RPMI7951 (cell line): ENCODE results near the gene FGA. TPM values are rescaled to one million over a fixed set of nuclear protein-coding genes. Genes with fewer than 3 reads are reported as not detected.
"Not testable (repeated sequence)": the region's sequence is repeated elsewhere in the genome, so short reads cannot be mapped to it uniquely, and the experiment has no call there.

Experiments
- DNase-seq: peaks from one replicate; pipeline ENCODE4 v3.0.0-alpha.2; 2012; ENCODE audit warnings: low read depth
- total RNA-seq: library from RNA; depleted of rRNA; stranded (reverse); fragments of >200 nt; shearing (Covaris generic); gene quantifications from 2 replicates; pipeline ENCODE4 v1.2.3, GENCODE V29; 2014

FGA gene
- total RNA-seq, 1 experiment from 2014 or later, result not detected

DNA sequence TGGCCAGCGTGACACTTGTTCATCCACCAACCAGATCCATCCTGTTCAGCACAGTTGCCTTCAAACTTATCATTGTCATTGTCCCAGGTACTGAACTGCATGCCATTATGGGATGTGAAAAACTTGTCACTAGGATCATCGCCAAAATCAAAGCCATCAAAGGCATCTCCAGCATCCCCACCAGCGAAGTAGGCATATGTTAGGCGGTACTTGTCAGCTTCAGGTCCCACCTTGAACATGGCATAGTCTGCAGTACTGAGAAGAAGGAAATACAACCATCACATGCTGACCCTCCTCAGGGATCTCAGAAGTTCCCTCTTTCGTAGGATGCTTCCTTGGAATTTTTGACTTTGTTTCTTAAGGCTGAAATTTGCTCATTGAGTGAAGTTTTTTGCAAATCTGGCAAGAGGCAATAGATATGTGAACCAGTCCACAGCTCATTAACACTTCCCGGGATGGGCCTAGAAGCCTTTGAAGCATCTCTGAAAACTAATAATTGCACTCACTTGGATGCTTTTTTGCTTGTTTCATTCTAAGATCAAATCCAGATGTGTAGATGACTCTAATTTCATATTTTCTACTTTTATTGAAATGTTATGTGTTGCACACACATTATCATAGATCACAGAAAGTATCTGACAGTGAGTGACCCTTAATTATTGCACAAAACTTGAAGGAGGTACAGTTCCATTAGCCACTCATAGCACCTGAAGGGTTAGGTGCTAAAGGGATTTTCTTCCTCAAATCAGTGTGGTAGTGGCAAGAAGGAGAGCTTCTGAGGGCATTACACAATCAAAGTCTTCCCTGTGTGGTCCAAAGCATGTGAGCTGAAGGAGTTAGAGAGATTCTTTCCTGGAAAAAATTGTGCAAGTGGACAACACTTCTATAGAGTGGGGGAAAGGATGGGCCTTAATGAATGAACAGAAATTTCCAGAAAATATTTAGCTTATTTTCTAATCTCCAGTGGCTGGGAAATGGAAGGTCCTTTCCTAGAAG is 16.5 kb upstream of the FGA start:
- DNase-seq, result no peak

DNA sequence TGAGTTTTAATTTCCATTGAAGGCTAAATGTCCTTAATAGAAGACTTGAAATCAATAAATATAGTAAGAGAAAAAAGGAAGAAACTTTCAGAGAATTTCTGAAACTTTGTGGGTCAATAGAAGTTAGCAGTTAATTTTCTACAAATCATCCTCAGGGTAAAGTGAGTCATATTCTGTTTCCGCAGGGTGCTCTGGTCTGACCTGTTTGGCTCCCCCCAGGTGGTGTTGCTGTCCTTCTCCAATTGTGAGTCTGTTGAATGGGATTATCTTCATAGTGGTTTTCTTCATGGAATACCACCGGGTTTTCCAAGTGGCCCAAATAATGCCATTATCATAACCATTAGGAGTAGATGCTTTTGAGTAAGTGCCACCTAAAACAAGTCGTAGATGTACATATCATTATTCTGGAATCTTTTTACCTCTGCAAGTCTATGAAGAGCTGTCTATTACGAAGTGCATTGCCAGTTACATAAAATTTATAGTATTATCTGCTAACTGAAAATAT is 14.2 kb upstream of the FGA start:
- no peak for DNase-seq

DNA sequence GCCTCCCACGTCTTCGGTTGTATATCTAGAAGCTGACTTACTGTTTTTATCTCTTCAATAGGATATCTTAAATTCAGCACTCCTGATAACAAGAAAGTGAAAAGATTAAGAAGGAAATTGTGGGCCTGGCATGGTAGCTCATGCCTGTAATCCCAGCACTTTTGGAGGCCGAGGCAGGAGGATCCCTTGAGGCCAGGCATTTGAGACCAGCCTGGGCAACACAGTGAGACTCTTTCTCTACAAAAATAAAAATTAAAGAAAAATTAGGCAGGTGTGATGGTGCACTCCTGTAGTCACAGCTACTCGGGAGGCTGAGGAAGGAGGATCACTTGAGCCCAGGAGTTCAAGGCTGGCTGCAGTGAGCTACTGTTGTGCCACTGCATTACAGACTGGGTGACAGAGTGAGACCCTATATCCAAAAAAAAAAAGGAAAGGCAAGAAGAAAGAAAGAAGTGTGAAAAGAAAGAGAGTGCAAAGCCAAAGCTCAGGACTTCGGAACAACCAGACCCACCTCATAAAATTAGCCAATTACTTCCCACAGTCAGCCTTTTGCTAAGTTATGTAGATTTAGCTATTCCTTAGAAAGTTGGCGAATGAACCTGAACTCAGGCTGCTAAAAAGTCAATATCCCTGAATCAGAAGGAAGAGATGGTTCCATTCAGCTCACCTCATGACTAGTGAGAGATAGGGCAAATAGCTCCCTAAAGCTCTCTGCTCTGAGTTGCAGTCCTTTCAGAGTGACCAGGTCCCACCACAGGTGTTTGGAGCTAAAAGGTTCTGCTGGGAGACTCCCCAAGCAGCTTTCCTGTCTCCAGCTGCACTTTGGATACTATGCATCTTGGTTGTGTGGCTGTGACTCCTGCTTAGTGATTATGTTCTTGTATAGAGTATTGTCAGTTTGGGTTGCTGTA is 12.7 kb upstream of the FGA start:
- DNase-seq, result no peak

DNA sequence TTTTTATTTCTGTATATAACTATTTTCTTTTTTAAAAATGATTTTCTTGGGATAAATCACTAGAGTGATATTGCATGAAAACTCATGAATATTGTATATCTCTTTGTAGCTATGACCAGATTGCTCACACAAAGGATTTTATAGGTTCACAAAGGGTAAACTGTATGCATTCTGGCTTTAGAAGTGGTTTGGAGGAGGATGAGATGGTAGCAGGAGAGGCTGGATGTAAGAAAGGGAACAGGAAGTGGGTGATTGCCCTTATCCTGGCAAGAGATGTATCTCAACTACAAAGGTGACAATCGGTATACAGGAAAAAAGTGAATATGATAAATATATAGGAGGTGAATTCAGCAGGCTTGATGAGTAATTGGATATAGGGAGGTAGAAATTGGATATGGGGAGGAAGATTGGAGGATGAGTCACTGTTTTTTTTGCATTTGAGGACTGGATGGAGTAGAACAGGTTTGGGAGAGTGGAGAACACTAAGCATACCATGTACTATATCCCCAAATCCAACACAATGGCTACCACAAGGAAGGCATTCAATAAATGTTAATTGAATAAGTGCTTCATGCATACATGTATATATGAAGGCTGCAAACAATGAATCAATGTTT is 12.0 kb upstream of the FGA start:
- no peak for DNase-seq

DNA sequence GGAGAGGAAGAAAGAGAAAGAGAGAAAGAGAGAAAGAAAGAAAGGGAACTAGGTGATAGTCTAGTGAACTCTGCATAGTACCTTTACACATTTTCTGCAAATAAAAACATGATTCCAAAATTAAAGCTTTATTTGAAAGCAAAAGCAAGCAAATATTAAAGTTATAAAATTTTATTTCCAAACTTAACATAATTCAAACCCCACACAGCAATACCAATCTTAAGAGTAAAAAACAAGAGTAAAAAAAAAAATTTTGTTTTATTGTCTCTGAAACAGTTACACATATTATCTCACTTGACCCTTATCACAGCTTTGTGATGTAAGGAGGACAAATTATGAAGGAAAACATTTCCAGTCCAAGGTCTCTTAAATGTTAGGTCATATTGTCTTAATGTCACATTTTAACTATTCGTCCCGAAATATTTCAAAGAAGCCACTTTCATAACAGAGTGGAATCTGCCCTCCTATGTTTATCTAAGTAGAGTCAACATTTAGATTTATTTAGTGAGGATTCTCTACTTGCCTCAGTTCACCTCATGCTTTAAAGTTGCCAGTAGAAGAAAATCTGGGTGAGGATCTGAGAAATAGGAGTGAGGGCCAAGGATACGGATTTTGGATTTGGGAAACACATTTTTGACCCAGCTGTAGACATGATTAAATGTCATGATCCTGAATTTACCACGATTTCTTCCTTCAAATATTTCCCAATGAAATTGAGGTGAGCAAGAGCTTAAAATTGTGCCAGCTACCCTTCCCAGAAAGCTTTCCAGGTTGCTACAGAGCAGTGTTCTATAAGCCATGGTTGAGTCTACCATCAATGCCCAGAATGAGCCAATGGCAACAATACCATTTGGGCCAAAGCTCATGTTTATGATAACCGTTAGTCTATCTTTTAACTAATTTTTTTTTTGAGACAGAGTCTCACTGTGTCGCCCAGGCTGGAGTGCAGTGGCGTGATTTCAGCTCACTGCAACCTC is 7.5 kb upstream of the FGA start:
- no peak for DNase-seq

DNA sequence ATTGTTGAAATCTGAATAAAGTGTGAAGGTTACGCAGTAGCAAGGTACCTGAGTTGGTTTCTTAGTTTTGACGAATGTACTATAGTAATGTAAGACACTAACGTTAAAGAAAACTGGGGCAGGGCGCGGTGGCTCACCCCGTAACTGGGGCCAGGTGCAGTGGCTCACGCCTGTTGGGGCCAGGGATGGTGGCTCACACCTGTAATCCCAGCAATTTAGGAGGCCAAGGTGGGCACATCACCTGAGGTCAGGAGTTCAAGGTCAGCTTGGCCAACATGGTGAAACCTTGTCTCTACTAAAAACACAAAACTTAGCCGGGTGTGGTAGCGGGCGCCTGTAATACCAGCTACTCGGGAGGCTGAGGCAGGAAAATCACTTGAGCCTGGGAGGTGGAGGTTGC is 6.7 kb upstream of the FGA start:
- not testable (repeated sequence) for DNase-seq

DNA sequence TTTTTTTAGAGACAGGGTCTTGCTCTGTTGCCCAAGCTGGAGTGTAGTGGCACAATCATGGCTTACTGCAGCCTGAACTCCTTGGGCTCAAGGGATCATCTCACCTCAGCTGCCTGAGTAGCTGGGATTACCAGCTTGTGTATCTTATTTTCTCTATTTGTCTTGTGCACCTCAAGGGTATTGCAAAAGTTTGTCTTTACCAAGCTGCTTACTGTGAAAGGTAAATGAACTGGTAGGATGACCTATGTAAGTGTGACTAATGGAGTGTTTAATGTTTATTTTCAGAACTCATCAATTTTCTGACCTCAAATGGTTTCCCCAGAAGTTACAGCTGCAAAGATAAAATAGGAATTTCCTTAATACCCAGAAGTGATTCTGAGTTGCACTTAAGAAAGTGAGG is 5.3 kb upstream of the FGA start:
- DNase-seq, result no peak

DNA sequence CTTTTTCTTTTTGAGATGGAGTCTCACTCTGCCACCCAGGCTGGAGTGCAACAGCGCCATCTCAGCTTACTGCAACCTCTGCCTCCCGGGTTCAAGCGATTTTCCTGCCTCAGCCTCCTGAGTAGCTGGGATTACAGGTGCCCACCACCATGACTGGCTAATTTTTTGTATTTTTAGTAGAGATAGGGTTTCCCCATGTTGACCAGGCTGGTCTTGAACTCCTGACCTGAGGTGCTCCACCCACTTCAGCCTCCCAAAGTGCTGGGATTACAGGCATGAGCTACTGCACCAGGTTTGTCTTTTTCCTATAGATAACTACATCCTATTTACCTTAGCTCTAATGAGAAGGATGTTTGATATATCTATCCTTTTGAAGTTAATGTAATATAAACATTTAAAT is 3.8 kb upstream of the FGA start:
- not testable (repeated sequence) for DNase-seq

DNA sequence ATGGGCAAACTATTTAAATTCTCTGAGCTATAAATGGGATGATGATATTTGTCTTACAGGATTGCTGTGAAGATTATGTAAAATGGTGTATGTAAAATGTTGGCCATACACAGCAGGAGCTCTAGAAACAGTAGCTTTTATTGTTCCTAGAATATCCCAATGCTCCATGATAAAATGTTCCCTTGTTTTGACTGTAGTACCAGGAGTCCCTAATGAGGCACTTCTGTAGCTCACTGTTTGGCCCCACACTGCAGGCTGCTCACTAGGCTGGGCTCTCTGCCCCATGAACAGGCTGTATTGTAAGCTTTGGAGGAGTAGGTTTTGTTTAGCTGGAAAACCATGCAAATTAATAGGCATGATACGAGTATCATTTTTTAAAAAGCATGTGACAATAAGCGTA is 3.3 kb upstream of the FGA start:
- DNase-seq, result no peak

DNA sequence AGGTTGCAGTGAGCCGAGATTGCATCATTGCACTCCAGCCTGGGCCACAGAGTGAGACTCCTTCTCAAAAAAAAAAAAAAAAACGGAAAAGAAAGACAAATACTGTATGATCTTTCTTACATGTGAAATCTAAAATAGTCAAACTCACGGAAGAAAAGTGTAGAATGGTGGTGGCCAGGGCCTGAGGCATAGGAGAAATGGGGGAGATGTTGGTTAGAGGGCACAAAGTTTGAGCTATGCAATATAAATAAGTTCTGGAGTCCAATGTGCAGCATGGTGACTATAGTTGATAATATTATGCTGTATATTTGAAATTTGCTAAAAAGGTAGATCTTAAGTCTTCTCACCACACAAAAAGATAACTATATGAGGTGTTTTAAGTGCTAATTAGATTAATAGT is 1.3 kb upstream of the FGA start:
- no peak for DNase-seq

DNA sequence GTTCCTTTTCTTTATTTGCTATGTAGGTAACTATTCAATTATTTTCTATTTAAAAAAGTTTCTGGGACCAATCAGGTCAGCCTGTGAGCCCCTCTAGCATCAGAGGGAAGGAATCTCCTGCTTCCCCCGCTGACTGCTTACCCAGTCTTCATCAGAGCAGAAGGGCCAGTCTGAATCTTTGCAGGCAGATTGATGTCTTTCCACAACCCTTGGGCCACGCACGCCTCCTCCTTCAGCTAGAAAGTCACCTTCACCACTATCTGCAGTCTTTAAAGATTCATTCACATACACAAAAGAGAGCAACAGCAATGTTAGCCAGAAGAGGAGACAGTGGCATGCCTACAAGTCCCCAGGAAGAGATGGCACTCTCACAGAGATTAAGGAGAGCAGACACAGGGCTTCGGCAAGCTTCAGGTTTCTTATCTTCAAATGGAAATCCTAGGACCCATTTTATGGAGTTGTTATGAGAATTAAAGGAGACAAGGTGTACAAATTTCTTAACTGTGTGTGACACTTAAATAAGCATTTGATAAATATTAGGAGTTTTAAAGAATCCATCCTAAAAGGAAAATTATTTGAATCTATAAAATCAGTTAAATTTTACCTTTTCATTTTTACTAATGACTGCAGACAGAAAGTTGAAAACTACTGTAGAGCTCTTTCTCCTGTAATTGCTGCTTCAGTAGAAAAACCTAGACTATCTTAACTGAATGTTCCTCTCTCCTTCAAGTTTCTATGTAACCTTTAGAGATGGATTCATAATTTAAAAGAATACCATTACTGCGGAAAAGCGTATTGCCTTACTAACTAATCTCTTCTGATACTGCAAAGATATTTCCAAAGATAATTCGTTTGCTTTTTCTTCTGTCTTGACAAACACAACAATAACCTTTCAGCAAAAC is 995 bp downstream of the FGA start:
- DNase-seq, result no peak

DNA sequence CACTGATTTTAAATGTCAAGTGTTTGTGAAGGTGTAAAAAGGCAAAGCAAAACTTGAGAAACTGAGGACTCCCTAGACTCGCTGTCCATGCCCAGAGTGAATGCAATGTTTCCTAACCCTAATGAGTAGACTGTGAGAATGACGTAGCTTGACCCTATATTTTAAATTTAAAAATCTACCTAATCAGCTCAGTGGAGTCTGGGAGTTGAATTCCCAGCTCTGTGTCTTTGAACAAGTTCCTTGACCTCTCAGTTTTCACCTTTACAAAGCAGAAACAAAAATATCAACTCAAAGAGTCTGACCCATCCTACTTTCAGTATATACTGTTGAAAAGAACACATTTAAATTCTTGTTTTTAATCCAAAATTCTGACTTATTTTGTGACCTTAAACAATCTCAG is 2.3 kb downstream of the FGA start:
- no peak for DNase-seq

DNA sequence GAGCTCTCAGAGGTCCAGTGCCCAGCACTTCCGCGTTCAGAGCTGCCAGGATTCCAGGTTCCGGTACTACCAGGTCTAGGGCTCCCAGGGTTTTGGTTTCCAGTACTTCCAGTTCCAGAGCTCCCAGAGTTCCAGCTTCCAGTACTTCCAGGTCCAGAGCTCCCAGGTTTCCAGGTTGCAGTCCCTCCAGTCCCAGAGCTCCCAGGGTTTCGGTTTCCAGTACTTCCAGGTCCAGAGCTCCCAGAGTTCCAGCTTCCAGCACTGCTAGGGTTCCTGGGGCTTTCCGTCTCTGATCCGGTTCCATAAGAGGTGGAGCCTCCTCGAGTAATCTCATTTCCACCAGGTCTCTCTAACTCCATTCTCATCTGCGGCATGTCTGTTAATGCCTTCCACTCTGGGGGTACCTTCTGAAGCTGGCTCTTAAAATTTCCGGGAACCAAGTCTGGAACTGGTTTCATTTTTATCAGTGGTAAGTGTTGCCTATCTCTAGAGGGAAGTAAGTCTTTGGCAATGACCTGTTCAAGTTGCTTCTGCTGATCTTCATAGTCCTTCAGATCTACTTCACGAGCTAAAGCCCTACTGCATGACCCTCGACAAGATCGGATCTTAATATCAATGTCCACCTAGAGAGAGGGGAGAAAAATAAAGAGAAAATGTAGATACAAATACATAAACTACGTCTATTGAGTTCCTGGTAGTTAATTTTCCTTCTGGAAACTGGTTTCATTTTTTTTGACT is 4.1 kb downstream of the FGA start:
- no peak for DNase-seq

DNA sequence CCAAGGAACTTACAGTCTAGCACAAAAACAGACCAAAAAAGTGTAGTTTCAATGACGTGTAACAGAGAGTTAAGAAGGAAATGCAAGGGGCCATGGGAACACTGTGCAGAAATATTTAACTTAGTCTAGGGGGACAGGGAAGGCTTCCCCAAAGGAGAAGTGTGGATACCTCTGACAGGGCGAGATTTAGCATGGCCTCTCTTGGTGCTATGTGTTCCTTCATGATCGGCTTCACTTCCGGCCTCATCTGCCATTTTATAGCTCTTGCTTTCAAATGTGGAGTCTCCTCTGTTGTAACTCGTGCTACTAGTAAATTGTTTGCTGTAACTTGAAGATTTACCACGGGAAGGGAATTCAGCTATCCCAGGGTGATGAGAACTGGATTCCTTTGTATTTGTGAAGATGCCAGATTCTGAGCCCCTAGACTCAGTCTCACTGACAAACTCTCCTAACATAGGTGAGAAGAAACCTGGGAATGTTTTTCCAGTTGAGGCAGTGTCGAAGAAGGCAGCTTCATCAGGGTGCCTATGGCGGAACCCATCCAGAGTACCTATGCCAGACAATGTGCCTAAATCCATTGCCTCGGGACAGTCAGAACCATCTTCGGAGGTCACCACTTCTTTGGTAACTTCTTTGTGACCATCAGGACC is 5.0 kb downstream of the FGA start:
- DNase-seq, result no peak

DNA sequence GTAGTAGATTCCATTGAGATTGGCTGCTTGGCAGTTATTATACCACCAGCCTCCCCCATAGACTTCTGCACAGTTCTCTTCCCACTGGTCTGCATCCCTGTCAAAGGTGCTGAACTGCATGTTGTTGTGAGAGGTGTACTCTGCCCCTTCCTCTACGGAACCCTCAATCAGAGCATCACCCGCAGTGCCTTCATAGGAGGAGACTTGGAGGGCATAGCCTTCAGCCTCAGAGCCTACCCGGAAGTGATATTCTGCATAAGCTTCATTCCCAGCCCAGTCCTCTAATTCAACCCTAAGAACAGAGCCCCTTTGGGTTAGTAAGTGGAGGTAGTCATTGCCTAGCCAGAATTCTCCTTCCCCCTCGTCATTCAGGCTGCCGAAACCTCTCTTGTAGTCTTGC is 6.3 kb downstream of the FGA start:
- no peak for DNase-seq

DNA sequence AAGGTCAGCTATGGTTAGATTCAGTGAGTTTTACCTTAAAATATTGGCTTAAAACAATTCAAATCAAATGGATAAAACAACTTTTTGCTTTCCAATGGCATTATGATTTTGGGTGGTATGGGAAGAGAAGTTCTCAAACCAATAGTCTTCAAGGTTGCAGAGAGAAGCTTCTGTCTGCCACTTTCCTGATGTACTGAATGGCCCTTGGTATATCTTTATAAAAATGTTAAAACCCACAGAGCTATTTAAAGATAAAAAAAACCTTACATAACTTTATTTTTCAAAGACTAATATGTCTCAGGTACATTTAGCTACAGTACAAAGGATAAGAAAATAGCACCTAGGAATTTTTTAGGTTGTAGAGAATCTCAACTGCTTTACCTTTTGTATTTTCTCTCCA is 6.9 kb downstream of the FGA start:
- no peak for DNase-seq

DNA sequence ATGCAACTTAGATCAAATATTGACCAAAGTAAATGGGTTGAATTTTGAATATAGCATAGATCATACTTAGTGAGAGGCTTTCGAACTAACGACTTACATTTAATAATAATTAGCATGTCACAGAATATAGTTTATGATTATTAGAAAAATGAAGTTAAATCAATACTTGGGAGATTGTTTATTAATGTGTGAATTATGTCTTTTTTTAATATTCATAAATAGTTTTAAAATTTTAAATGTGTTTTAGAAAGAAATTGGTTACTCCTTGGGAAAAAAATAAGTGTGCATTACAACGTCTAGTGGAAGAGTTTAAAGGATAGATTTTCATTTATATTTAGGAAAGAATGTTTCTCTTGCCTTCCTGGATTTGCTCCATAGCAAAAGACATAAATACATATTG is 7.3 kb downstream of the FGA start:
- DNase-seq, result no peak

DNA sequence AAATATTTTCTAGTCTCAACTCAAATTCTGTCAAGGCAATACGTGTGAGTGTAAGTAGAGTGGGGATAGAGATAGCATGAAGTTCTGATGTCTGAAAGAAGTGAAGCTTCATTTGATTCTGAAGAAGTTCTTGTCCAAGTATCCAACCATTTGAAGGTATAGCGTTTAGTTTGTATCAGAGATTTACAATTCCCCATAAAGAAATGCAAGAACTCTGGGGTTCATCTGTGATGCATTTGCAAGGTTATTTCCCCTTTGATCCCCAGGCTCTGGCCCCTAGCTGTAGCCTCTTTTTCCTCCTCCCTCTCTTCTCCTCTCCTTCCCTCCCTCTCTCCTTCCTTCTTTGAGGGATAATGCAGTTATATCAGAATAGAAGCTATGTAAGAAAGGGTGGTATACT is 7.8 kb downstream of the FGA start:
- no peak for DNase-seq

DNA sequence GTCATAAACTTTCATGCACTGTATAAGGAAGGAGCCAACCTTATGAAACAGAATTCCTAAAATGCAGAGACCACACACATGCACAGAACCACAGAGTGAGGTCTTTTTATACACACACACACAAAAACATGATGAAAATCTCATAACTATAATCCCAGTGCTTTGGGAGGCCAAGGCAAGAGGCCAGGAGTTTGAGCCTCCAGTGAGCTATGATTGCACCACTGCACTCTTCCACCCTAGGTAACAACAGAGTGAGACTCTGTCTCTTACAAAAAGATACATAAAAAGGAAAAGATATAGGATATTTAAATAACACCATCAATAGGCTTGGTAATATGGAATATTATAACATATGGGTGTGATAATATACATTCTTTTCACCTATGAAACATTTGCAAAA is 10.6 kb downstream of the FGA start:
- no peak for DNase-seq
